ENCODE results near the gene NOX5. TPM values are rescaled to one million over a fixed set of nuclear protein-coding genes. Genes with fewer than 3 reads are reported as not detected.

Gene NOX5
- 0.12 to 0.41 TPM (median 0.26 TPM) in 5 replicates for total RNA-seq (2022; extraction: Qiagen RNA extraction; ENCODE audit: low read depth)

GRCh38 chr15:69014454-69014853, at the start of gene NOX5:
Gene NOX5, plus strand, starts transcription at chr15:69014695. Its CDS starts 41 bp downstream, at chr15:69014736.

Other genes starting within 250 kb of the NOX5 start
- gene ANP32A, start 193.8 kb upstream of the NOX5 start, total RNA-seq (2022; extraction: Qiagen RNA extraction; ENCODE audit: low read depth), result 251 to 330 TPM (median 282 TPM) in 5 replicates
- not detected in 5 replicates for gene SPESP1, start 84.2 kb upstream of the NOX5 start, total RNA-seq (2022; extraction: Qiagen RNA extraction; ENCODE audit: low read depth)
- gene GLCE, start 145.9 kb downstream of the NOX5 start, total RNA-seq (2022; extraction: Qiagen RNA extraction; ENCODE audit: low read depth), result 14.3 to 20.0 TPM (median 18.7 TPM) in 5 replicates

All from A549 treated with ZK216348 at 1 μM for 4 hours (cell line).